ENCODE results near the gene SNX8.

SNX8 gene

DNA sequence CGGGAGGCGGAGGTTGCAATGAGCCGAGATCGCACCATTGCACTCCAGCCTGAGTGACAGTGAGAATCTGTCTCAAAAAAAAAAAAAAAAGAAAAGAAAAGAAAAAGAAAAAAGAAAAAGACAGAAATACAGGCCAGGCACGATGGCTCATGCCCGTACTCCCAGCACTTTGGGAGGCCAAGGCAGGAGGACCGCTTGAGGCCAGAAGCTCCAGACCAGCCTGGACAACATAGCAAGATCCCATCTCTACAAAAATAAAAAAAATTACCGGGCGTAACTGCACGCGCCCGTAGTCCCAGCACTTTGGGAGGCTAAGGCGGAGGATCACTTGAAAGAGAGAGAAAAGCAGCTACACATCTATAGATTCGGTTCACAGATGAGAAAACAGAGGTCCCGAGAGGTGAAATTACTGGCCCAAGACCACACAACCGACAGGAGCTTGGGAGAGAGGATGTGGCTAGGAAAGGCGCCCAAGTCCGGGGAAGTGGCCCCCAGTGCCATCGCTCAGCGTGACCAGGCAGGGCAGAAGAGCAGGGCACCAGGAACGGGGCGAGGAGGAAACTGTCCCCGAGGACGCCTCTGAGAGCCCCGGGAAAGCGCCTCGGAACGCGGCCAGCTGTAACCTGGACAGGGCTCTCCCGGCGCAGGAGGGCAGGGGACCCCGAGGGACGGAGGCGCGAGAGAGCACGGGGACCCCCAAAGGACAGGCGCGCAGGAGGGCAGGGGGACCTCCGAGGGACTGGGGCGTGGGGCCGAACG lies 612 bp downstream of the SNX8 start:
- no peaks in the 10 kb centered on the region for H4K20me1 ChIP-seq (ENCODE audit: insufficient read depth)
- H3K36me3 ChIP-seq (ENCODE audit: insufficient read depth), result no peaks in the 10 kb centered on the region
- H2AFZ ChIP-seq (ENCODE audit: low read depth), result peak overlapping the region; percentile 82
- H3K79me2 ChIP-seq (ENCODE audit: insufficient read depth, low read depth), result peaks cover 31% of the 10 kb centered on the region; the same call in 1 of the 2 replicates
- no peak overlapping the region for H3K4me3 ChIP-seq (IDR thresholded peaks at IDR 0.05; ENCODE audit: insufficient read depth, low read depth, low read length)
- no peaks in the 10 kb centered on the region for H3K27me3 ChIP-seq (ENCODE audit: insufficient read depth, low read depth)
- peak overlapping the region; percentile 86 for H3K4me2 ChIP-seq
- peak overlapping the region; percentile 63; the same call in 1 of the 2 replicates for H3K9ac ChIP-seq
- no peak overlapping the region for H3K27ac ChIP-seq
- peaks cover 7% of the 10 kb centered on the region for H3K4me1 ChIP-seq (ENCODE audit: low read depth, poor library complexity, severe bottlenecking)
- TF ChIP-seq, protein P1, sequence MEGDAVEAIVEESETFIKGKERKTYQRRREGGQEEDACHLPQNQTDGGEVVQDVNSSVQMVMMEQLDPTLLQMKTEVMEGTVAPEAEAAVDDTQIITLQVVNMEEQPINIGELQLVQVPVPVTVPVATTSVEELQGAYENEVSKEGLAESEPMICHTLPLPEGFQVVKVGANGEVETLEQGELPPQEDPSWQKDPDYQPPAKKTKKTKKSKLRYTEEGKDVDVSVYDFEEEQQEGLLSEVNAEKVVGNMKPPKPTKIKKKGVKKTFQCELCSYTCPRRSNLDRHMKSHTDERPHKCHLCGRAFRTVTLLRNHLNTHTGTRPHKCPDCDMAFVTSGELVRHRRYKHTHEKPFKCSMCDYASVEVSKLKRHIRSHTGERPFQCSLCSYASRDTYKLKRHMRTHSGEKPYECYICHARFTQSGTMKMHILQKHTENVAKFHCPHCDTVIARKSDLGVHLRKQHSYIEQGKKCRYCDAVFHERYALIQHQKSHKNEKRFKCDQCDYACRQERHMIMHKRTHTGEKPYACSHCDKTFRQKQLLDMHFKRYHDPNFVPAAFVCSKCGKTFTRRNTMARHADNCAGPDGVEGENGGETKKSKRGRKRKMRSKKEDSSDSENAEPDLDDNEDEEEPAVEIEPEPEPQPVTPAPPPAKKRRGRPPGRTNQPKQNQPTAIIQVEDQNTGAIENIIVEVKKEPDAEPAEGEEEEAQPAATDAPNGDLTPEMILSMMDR (conservative IDR thresholded peaks at IDR 0.05; ENCODE audit: low read depth, low read length), result no peak

DNA sequence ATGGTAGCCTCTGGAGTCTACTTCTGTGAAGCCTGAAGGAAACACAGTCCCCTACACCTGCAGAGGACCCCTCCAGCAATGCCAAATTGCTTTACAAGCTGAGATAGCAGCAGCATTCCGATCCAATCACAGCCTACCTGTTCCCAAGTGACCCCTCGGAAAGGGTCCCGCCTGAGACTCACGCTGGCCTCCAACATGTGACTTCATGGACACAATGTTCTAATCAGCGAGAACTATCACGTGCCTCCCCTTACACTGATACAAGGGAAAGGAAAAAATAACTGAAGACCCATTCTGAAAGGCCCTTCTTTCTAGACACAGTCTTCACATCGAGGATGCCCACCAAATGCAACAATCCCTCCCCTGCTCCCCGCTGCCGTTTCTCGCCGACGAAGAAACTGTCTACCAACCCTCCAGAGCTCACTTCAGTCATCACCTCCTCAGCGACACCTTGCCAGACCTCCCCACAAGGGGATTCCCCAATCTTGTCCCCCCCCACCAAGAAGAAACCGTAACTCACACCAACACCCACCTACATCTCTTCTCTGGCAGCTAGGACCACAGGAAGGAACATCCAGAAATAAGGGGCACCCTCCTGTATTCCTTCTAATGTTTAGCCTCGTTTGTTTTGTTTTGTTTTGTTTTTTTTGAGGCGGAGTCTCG lies 1.8 kb downstream of the SNX8 start:
- H3K9ac ChIP-seq, result no peak overlapping the region
- no peaks in the 10 kb centered on the region for H3K27me3 ChIP-seq (ENCODE audit: insufficient read depth, low read depth)
- no peak overlapping the region for H3K4me3 ChIP-seq (IDR thresholded peaks at IDR 0.05; ENCODE audit: insufficient read depth, low read depth, low read length)
- H3K27ac ChIP-seq, result no peak overlapping the region
- TF ChIP-seq, protein P1 (conservative IDR thresholded peaks at IDR 0.05; ENCODE audit: low read depth, low read length), result no peak
- H3K79me2 ChIP-seq (ENCODE audit: insufficient read depth, low read depth), result peaks cover 31% of the 10 kb centered on the region; the same call in 1 of the 2 replicates
- peaks cover 7% of the 10 kb centered on the region for H3K4me1 ChIP-seq (ENCODE audit: low read depth, poor library complexity, severe bottlenecking)
- H3K4me2 ChIP-seq, result no peak overlapping the region
- no peak overlapping the region for H2AFZ ChIP-seq (ENCODE audit: low read depth)
- H3K36me3 ChIP-seq (ENCODE audit: insufficient read depth), result no peaks in the 10 kb centered on the region
- no peaks in the 10 kb centered on the region for H4K20me1 ChIP-seq (ENCODE audit: insufficient read depth)

DNA sequence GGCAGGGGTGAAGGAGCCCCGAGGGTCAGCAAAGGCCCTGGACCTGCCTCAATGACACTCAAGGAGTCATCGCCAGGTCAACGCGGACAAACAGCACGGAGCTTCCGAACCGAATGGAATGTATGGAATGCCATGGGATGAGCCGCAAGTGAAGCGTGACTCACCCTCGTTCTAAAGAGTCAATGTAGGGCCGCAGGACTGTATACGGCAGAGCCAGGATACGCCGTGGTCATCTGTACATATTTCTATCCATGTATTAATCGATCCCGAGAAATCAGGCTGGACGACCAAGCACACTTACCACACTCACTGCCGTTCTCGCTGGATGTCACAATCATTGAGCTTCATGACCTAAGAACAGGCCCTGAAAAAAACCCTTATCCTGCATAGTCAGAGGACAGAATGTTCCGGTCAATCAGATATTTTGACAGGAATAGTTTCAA lies 4.3 kb downstream of the SNX8 start:
- Histone ChIP-seq H3K27me3 (ENCODE audit: insufficient read depth, low read depth) (no peaks in the 10 kb centered on the region), H3K79me2 (ENCODE audit: insufficient read depth, low read depth) (peaks cover 31% of the 10 kb centered on the region; the same call in 1 of the 2 replicates), H2AFZ (ENCODE audit: low read depth) (no peak overlapping the region), H3K4me3 (IDR thresholded peaks at IDR 0.05; ENCODE audit: insufficient read depth, low read depth, low read length) (no peak overlapping the region), H4K20me1 (ENCODE audit: insufficient read depth) (no peaks in the 10 kb centered on the region), H3K27ac (no peak overlapping the region), H3K4me2 (no peak overlapping the region), H3K4me1 (ENCODE audit: low read depth, poor library complexity, severe bottlenecking) (peaks cover 7% of the 10 kb centered on the region), H3K36me3 (ENCODE audit: insufficient read depth) (no peaks in the 10 kb centered on the region), H3K9ac (no peak overlapping the region)
- TF ChIP-seq, protein P1 (conservative IDR thresholded peaks at IDR 0.05; ENCODE audit: low read depth, low read length), result no peak

DNA sequence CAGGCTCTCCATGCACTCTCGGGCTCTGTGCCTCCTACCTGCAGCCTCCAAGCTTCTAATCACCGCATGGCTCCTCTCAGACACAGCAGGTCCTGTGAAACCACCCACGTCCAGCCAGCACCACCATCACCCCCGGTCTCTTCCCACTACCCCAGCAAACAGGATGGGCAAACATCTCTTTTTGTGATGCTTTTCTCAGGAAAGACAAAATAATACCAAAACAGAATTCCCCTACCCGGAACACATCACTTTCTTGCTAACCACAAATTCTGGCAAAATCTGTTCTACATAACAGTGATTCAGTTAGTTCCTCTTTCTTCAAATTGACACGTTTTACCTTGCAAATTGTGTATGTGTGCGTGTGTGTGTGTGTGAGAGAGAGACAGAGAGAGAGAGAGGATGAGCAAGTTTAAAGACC lies 6.5 kb downstream of the SNX8 start:
- TF ChIP-seq, protein P1 (conservative IDR thresholded peaks at IDR 0.05; ENCODE audit: low read depth, low read length), result no peak
- H4K20me1 ChIP-seq (ENCODE audit: insufficient read depth), result no peaks in the 10 kb centered on the region
- no peaks in the 10 kb centered on the region for H3K4me1 ChIP-seq (ENCODE audit: low read depth, poor library complexity, severe bottlenecking)
- H3K36me3 ChIP-seq (ENCODE audit: insufficient read depth), result no peaks in the 10 kb centered on the region
- H3K27ac ChIP-seq, result no peak overlapping the region
- H3K27me3 ChIP-seq (ENCODE audit: insufficient read depth, low read depth), result no peaks in the 10 kb centered on the region
- peaks cover 23% of the 10 kb centered on the region; the same call in 1 of the 2 replicates for H3K79me2 ChIP-seq (ENCODE audit: insufficient read depth, low read depth)
- no peak overlapping the region for H2AFZ ChIP-seq (ENCODE audit: low read depth)
- H3K4me3 ChIP-seq (IDR thresholded peaks at IDR 0.05; ENCODE audit: insufficient read depth, low read depth, low read length), result no peak overlapping the region
- H3K4me2 ChIP-seq, result no peak overlapping the region
- H3K9ac ChIP-seq, result no peak overlapping the region

Measured in KMS-11 (cell line).